Endothelial cell of umbilical vein (primary cell): ENCODE data around the gene CTBP2. TPM values are rescaled to one million over a fixed set of nuclear protein-coding genes. Genes with fewer than 3 reads are reported as not detected.

Source experiments
- BruUV-seq: library from RNA; stranded (reverse); fragments of 400-500 nt; replicated peaks from 2 replicates; lab custom pipeline; 2021; lab: Mats Ljungman, UMichigan
- CTCF ChIA-PET: fragments of 300-600, 350-600 bp; sonication (Branson Sonifier 250); formaldehyde crosslinking; loops from one replicate; lab custom pipeline; 2021; ENCODE audit warnings: antibody characterized with exemption, inconsistent platforms; lab: Charles Lee
- POLR2A ChIA-PET: fragments of 300-600, 350-600 bp; sonication (Branson Sonifier 250); formaldehyde crosslinking; loops from one replicate; lab custom pipeline; 2021; ENCODE audit warnings: antibody characterized with exemption, inconsistent platforms; lab: Charles Lee
- DNase-seq: peaks from one replicate; pipeline ENCODE4 v3.0.0-alpha.2; 2011; ENCODE audit warnings: low read depth, low spot score
- FAIRE-seq: peaks from 2 replicates; lab custom pipeline; 2011; peaks lifted over from hg19 to GRCh38; lab: Jason Lieb, UNC
- H2AFZ ChIP-seq: 2 replicates; pipeline ENCODE4 v1.6.0; 2012; ENCODE audit warnings: low read depth, low read length, control low read depth, inconsistent platforms
- H3K27ac ChIP-seq: 2 replicates; pipeline ENCODE4 v1.5.1; 2011; ENCODE audit warnings: low read depth, mild to moderate bottlenecking, control low read depth, low read length, moderate library complexity; ENCODE audit not compliant: insufficient read depth
- H3K27me3 ChIP-seq, 2 experiments: 2 replicates each; pipeline versions ENCODE4 v1.6.0 to v1.6.1; 2011; ENCODE audit warnings: low read length in 2 of 2, mixed read lengths in 1 of 2; ENCODE audit not compliant: control insufficient read depth in 2 of 2, insufficient read depth in 2 of 2
- H3K36me3 ChIP-seq, 2 experiments: 2 replicates in 1 of 2; 3 replicates in 1 of 2; pipeline ENCODE4 v1.5.1; 2011; ENCODE audit warnings: low read length in 2 of 2, mild to moderate bottlenecking in 1 of 2, moderate library complexity in 1 of 2; ENCODE audit not compliant: control insufficient read depth in 2 of 2, insufficient read depth in 2 of 2; ENCODE audit errors: extremely low read depth in 1 of 2
- H3K4me1 ChIP-seq: 3 replicates; pipeline ENCODE4 v1.5.1; 2011; ENCODE audit warnings: mild to moderate bottlenecking, low read length; ENCODE audit not compliant: control insufficient read depth, insufficient read depth; ENCODE audit errors: extremely low read depth
- H3K4me2 ChIP-seq: 2 replicates; pipeline ENCODE4 v1.6.1; 2011; ENCODE audit warnings: low read length, control low read depth, mixed read lengths; ENCODE audit not compliant: insufficient read depth
- H3K4me3 ChIP-seq, 3 experiments: fragments of 200-600 bp in 1 of 3; sonication (generic), shearing (Covaris generic) in 1 of 3; replicated peaks in 1 of 3; 2 replicates each; pipeline ENCODE4 v1.5.1; 2011 to 2016; ENCODE audit warnings: control low read depth in 3 of 3, low read length in 3 of 3, mild to moderate bottlenecking in 2 of 3, inconsistent platforms in 1 of 3, low read depth in 1 of 3, moderate library complexity in 1 of 3; ENCODE audit not compliant: insufficient read depth in 1 of 3
- H3K79me2 ChIP-seq: 2 replicates; pipeline ENCODE4 v1.6.0; 2012; ENCODE audit warnings: low read length, inconsistent platforms; ENCODE audit not compliant: control insufficient read depth, insufficient read depth
- H3K9ac ChIP-seq: replicated peaks from 2 replicates; pipeline ENCODE3; 2011; ENCODE audit warnings: low read length, control low read depth; ENCODE audit not compliant: insufficient read depth; ENCODE audit errors: extremely low read depth
- H3K9me1 ChIP-seq: replicated peaks from 3 replicates; pipeline ENCODE4 v1.6.0; 2011; ENCODE audit warnings: mild to moderate bottlenecking, low read length; ENCODE audit not compliant: control insufficient read depth, insufficient read depth; ENCODE audit errors: extremely low read depth
- H3K9me3 ChIP-seq: replicated peaks from 2 replicates; pipeline ENCODE4 v1.5.1; 2012; ENCODE audit warnings: low read length, inconsistent platforms; ENCODE audit not compliant: control insufficient read depth, insufficient read depth
- H4K20me1 ChIP-seq: replicated peaks from 2 replicates; pipeline ENCODE3; 2011; ENCODE audit warnings: mild to moderate bottlenecking, low read length; ENCODE audit not compliant: control insufficient read depth, insufficient read depth; ENCODE audit errors: extremely low read depth
- EZH2 ChIP-seq: IDR thresholded peaks from 2 replicates; pipeline ENCODE4 v1.6.1; 2012; ENCODE audit warnings: borderline replicate concordance, low read depth, mild to moderate bottlenecking, moderate library complexity, low read length, inconsistent platforms; ENCODE audit not compliant: severe bottlenecking
- FOS ChIP-seq: IDR thresholded peaks from 2 replicates; pipeline ENCODE4 v1.6.1; 2011; ENCODE audit warnings: mild to moderate bottlenecking, low read length, moderate library complexity, borderline replicate concordance; ENCODE audit not compliant: insufficient read depth
- GATA2 ChIP-seq: IDR thresholded peaks from 2 replicates; pipeline ENCODE4 v1.7.0; 2011; ENCODE audit warnings: low read depth, mild to moderate bottlenecking, moderate library complexity, mixed read lengths, low read length; ENCODE audit not compliant: insufficient read length, insufficient read depth
- JUN ChIP-seq: IDR thresholded peaks from 2 replicates; pipeline ENCODE4 v1.6.1; 2011; ENCODE audit warnings: borderline replicate concordance, low read depth; ENCODE audit not compliant: insufficient read length, insufficient read depth
- MYC ChIP-seq: IDR thresholded peaks from one replicate; pipeline ENCODE4 v1.6.1; 2011; ENCODE audit warnings: mild to moderate bottlenecking, low read depth, low read length
- POLR2A ChIP-seq: IDR thresholded peaks from 2 replicates; pipeline ENCODE4 v1.6.1; 2012; ENCODE audit warnings: low read depth, mild to moderate bottlenecking, control low read depth, low read length
- POLR2AphosphoS5 ChIP-seq: IDR thresholded peaks from 2 replicates; pipeline ENCODE4 v1.6.1; 2012; ENCODE audit warnings: low read depth, mild to moderate bottlenecking, control low read depth, low read length, moderate library complexity; ENCODE audit not compliant: insufficient read depth
- dilution Hi-C: fragments of 300-500 bp; cut with MboI; formaldehyde crosslinking; loops from one replicate; pipeline ENCODE4 v1.15.0; 2019; ENCODE audit warnings: low sequenced_read_pairs; ENCODE audit not compliant: extremely low pct_ligation_motif_present
- intact Hi-C: fragments of 100-400 bp; cut with micrococcal nuclease; formaldehyde crosslinking; loops from one replicate; pipeline ENCODE4 v1.10.0; 2022
- polyA plus RNA-seq, 4 experiments: library from polyadenylated mRNA; depleted of rRNA in 3 of 4; stranded (reverse) in 3 of 4; unstranded in 1 of 4; fragments of >200 nt; gene quantifications; 2 replicates each; pipeline versions ENCODE4 v1.2.1 to v1.2.3, GENCODE V29; 2011 to 2012; ENCODE audit warnings: missing spikeins in 1 of 4
- total RNA-seq: library from RNA; stranded (reverse); gene quantifications from 2 replicates; pipeline ENCODE4 v1.2.3, GENCODE V29; 2021
- TF ChIP-seq, protein P1 (sequence below): IDR thresholded peaks from 2 replicates; pipeline ENCODE4 v1.6.1; 2011; ENCODE audit not compliant: insufficient read depth, insufficient read length
- TF ChIP-seq, protein P2 (sequence below), 2 donors: IDR thresholded peaks; 1 replicate in 1 of 2; 2 replicates in 1 of 2; pipeline ENCODE4 v1.5.1; 2011; ENCODE audit warnings: low read length in 2 of 2, mild to moderate bottlenecking in 2 of 2, moderate library complexity in 2 of 2, control low read depth in 1 of 2, inconsistent platforms in 1 of 2, low read depth in 1 of 2; ENCODE audit not compliant: insufficient read depth in 1 of 2; ENCODE audit errors: extremely low read depth in 1 of 2

CTBP2 gene
- total and polyA plus RNA-seq, 2 donors (not counting 3 experiments of a cell fraction or from before 2014, with no cell fraction given): 118 to 128 TPM

- intact Hi-C loops: no loop called here
- Histone ChIP-seq H3K79me2 (peaks cover 65% of the 10 kb centered on the region), H3K4me3 (no peak overlapping the region), H3K36me3 (peaks cover 3 to 27% of the 10 kb centered on the region in 2 experiments), H3K4me2 (no peak overlapping the region), H4K20me1 (no peaks in the 10 kb centered on the region), H3K9ac (no peak overlapping the region), H3K9me3 (no peaks in the 10 kb centered on the region), H3K4me1 (no peaks in the 10 kb centered on the region), H2AFZ (no peak overlapping the region), H3K27ac (no peak overlapping the region), H3K27me3 (no peaks in the 10 kb centered on the region), H3K9me1 (no peaks in the 10 kb centered on the region)
- dilution Hi-C loops: no loop called here
- no peak for FAIRE-seq
- ChIA-PET POLR2A (no interaction called here), CTCF (no interaction called here)
- TF ChIP-seq POLR2A (no peak), EZH2 (no peak), MYC (no peak), POLR2AphosphoS5 (no peak), FOS (no peak), GATA2 (no peak), JUN (no peak)
- TF ChIP-seq, protein P1, sequence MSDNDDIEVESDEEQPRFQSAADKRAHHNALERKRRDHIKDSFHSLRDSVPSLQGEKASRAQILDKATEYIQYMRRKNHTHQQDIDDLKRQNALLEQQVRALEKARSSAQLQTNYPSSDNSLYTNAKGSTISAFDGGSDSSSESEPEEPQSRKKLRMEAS: no peak
- TF ChIP-seq, protein P2, sequence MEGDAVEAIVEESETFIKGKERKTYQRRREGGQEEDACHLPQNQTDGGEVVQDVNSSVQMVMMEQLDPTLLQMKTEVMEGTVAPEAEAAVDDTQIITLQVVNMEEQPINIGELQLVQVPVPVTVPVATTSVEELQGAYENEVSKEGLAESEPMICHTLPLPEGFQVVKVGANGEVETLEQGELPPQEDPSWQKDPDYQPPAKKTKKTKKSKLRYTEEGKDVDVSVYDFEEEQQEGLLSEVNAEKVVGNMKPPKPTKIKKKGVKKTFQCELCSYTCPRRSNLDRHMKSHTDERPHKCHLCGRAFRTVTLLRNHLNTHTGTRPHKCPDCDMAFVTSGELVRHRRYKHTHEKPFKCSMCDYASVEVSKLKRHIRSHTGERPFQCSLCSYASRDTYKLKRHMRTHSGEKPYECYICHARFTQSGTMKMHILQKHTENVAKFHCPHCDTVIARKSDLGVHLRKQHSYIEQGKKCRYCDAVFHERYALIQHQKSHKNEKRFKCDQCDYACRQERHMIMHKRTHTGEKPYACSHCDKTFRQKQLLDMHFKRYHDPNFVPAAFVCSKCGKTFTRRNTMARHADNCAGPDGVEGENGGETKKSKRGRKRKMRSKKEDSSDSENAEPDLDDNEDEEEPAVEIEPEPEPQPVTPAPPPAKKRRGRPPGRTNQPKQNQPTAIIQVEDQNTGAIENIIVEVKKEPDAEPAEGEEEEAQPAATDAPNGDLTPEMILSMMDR (IDR thresholded peaks at IDR 0.05; ENCODE audit: extremely low read depth in 1 of 2, insufficient read depth in 1 of 2, low read depth in 1 of 2, low read length in 2 of 2): no peak
- DNase-seq: no peak
- no TSS peak for BruUV-seq
Observed at GRCh38 chr10:125012851-125013528, 147.4 kb downstream of the CTBP2 start.
